Measurements from ENCODE around the gene CD248. TPM values are rescaled to one million over a fixed set of nuclear protein-coding genes. Genes with fewer than 3 reads are reported as not detected.
"Not testable (repeated sequence)": the region's sequence is repeated elsewhere in the genome, so short reads cannot be mapped to it uniquely, and the experiment has no call there.

Gene CD248
- total RNA-seq, 2 experiments from 2014 or later: 3.3 to 3.4 TPM

DNA sequence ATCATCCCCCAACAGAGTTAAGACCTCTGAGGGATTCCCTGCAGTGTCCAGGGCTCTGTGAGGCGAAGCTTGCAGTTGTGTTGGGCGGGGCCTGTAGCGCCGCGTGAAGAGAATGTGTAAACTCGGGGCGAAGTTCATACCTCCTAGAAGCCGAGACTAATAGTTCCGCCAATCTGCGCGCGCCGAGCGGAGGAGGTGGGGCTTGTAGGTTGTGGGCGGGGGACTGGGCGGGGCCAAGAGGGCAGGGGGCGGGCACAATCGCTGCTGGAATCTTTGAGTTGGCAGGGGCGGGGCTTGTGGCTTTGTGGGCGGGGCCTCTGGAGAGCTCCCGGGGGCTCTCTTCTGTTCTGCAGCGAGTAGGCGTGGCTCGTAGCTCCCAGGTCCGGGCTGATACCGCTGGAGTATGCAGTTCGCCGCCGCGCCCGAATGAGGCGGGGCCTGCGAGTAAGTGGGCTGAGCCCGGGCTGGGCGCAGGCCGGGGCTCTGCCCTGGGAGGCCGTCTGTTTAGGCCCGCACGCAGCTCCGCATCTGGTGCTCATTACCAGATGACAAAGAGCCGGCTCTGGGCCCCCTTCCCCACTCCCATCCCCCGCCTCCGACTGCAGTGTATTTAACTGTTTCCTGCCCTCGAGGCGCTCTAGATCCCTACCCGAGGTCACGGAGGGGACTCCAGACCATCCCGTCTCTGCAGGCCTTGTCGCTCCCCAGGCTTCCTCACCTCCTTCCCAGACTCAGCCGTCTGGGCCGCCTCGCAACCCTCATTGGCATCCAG, 4.1 kb downstream of the CD248 start:
- Histone ChIP-seq H3K4me3 (ENCODE audit: low read length) (peak overlapping the region; percentile 61), H3K9me3 (ENCODE audit: control insufficient read depth in 1 of 2, insufficient read depth in 1 of 2, low read length in 2 of 2) (no peaks in the 10 kb centered on the region), H3K4me1 (ENCODE audit: insufficient read depth, low read length) (peaks cover 58% of the 10 kb centered on the region), H3K27ac (ENCODE audit: low read depth in 1 of 2, low read length in 2 of 2) (peak overlapping the region; percentile 80 to 90), H3K27me3 (ENCODE audit: control insufficient read depth in 1 of 2, insufficient read depth in 2 of 2, low read length in 2 of 2) (no peaks in the 10 kb centered on the region), H3K36me3 (ENCODE audit: insufficient read depth, low read length) (no peaks in the 10 kb centered on the region)
- peak; percentile 98 to 100 (median 100) for DNase-seq
- CTCF ChIA-PET: interaction anchor here (0.8 to 3.6 kb wide), 17 partner anchors 9 to 422 kb away, joined by 3 to 30 read pairs (median 5); partner anchors contain the start of genes BRMS1, CCDC85B, RIN1 and YIF1A
- TF ChIP-seq, protein P1, sequence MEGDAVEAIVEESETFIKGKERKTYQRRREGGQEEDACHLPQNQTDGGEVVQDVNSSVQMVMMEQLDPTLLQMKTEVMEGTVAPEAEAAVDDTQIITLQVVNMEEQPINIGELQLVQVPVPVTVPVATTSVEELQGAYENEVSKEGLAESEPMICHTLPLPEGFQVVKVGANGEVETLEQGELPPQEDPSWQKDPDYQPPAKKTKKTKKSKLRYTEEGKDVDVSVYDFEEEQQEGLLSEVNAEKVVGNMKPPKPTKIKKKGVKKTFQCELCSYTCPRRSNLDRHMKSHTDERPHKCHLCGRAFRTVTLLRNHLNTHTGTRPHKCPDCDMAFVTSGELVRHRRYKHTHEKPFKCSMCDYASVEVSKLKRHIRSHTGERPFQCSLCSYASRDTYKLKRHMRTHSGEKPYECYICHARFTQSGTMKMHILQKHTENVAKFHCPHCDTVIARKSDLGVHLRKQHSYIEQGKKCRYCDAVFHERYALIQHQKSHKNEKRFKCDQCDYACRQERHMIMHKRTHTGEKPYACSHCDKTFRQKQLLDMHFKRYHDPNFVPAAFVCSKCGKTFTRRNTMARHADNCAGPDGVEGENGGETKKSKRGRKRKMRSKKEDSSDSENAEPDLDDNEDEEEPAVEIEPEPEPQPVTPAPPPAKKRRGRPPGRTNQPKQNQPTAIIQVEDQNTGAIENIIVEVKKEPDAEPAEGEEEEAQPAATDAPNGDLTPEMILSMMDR (IDR thresholded peaks at IDR 0.05): no peak
- Mint-ChIP-seq H3K9me3 (no peaks in the 10 kb centered on the region), H3K36me3 (ENCODE audit: low read depth) (no peaks in the 10 kb centered on the region), H3K27me3 (peaks cover under 1% of the 10 kb centered on the region), H3K4me3 (peak overlapping the region; percentile 90), H3K27ac (peak overlapping the region; percentile 95), H3K4me1 (ENCODE audit: low read depth) (peaks cover 29% of the 10 kb centered on the region)
- intact Hi-C loops (cut with DNase I, micrococcal nuclease): loop anchor here (1.0 kb wide), 4 partner anchors 16 to 77 kb away; partner anchors contain the start of genes BRMS1 (in 2 of the 2) and YIF1A (in 1 of the 2)
- ATAC-seq (ENCODE audit: poor library complexity): peak; percentile 61
- POLR2A ChIA-PET: interaction anchor here (0.6 to 3.0 kb wide), 31 partner anchors 9 to 840 kb away, joined by 3 to 39 read pairs (median 6); partner anchors contain the start of genes B4GAT1, BRMS1, MALAT1 and MRPL11

DNA sequence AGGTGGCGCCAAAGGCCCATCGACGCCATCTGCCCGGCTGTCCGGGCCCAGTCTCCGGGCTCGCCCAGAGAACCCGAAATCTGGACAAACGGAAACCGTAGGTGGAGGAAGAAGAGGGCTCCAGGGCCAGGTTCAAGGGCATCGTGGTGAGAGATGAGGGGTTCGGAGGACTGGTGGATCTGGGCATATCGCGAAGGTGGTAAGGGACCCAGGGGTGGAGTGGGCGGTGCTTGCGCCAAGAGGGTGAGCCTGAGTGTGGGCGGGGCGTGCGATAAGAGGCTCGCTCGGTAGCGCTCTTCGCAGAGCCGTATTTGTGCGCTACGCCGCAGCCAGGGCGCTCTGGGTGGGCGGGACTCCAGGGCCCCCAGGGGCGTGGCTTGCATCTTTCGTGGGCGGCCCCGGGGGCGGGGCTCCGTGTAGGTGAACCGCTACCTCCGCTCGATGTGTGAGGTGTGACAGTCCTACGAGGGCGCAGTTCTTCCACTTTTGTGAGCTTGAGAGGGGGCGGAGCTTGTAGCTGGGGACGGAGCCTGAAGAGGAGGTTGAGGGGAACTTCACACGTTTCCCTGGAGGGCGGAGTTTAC, 4.8 kb downstream of the CD248 start:
- Mint-ChIP-seq H3K27ac (peak overlapping the region; percentile 95), H3K27me3 (peaks cover 4% of the 10 kb centered on the region), H3K4me1 (ENCODE audit: low read depth) (peaks cover 22% of the 10 kb centered on the region), H3K36me3 (ENCODE audit: low read depth) (no peaks in the 10 kb centered on the region), H3K4me3 (peak overlapping the region; percentile 90), H3K9me3 (no peaks in the 10 kb centered on the region)
- H3K27ac ChIP-seq (ENCODE audit: low read depth in 1 of 2, low read length in 2 of 2): peak overlapping the region; percentile 65 to 90
- no peaks in the 10 kb centered on the region for H3K27me3 ChIP-seq (ENCODE audit: control insufficient read depth in 1 of 2, insufficient read depth in 2 of 2, low read length in 2 of 2)
- H3K9me3 ChIP-seq (ENCODE audit: control insufficient read depth in 1 of 2, insufficient read depth in 1 of 2, low read length in 2 of 2): no peaks in the 10 kb centered on the region
- H3K36me3 ChIP-seq (ENCODE audit: insufficient read depth, low read length): no peaks in the 10 kb centered on the region
- POLR2A ChIA-PET: interaction anchor here (0.6 to 3.0 kb wide), 32 partner anchors 8 to 840 kb away, joined by 3 to 39 read pairs (median 6); partner anchors contain the start of genes B4GAT1, BRMS1, MALAT1 and MRPL11
- CTCF ChIA-PET: interaction anchor here (0.8 to 3.6 kb wide), 20 partner anchors 10 to 1465 kb away, joined by 3 to 30 read pairs (median 4); partner anchors contain the start of genes BRMS1, CCDC85B, MRPL11 and RIN1
- ATAC-seq (ENCODE audit: poor library complexity) (peak; percentile 74), DNase-seq (peak; percentile 91 to 100 (median 99))
- intact Hi-C loops (cut with DNase I, micrococcal nuclease): loop anchor here (1.0 kb wide), 4 partner anchors 16 to 77 kb away; partner anchors contain the start of genes BRMS1 (in 2 of the 2) and YIF1A (in 1 of the 2)
- TF ChIP-seq, protein P1 (IDR thresholded peaks at IDR 0.05): peak; percentile 97
- H3K4me1 ChIP-seq (ENCODE audit: insufficient read depth, low read length): peaks cover 51% of the 10 kb centered on the region
- H3K4me3 ChIP-seq (ENCODE audit: low read length): peak overlapping the region; percentile 61

DNA sequence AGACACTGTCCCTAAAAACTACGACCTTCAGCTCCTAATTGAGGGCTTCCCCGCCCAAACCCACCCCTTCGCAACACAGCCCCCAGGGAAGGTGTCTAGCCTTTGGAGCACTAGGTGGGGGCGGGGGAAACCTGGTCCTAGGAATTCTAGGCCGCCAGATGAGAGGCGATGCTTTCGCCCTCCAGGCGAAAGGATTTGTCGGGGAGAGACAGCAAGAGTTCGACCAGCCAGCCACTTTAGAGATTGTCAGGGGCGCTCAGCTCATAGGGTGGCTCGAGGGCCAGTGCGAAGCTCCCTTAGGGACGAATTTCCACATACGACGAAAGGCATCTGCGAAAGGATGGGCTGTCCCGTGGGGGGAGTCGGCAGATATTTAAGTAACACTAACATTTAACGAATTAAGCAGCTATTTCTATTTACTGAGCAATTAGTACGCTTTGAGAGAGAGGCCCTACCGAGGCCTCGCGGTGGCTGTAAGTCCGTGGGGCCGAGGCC, 5.3 kb downstream of the CD248 start:
- CTCF ChIA-PET: interaction anchor here (0.8 to 3.6 kb wide), 18 partner anchors 10 to 1465 kb away, joined by 3 to 30 read pairs (median 6); partner anchors contain the start of genes BRMS1, CCDC85B, MRPL11 and RIN1
- TF ChIP-seq, protein P1 (IDR thresholded peaks at IDR 0.05): no peak
- DNase-seq (no peak), ATAC-seq (ENCODE audit: poor library complexity) (peak; percentile 21)
- Mint-ChIP-seq H3K4me1 (ENCODE audit: low read depth) (peaks cover 22% of the 10 kb centered on the region), H3K9me3 (no peaks in the 10 kb centered on the region), H3K27ac (peak overlapping the region; percentile 95), H3K36me3 (ENCODE audit: low read depth) (no peaks in the 10 kb centered on the region), H3K4me3 (peak overlapping the region; percentile 90), H3K27me3 (peaks cover 4% of the 10 kb centered on the region)
- intact Hi-C loops (cut with DNase I, micrococcal nuclease): loop anchor here in 1 of 2 experiments (1.0 kb wide), 2 partner anchors 17 to 78 kb away; no protein-coding TSS in a partner anchor
- POLR2A ChIA-PET: interaction anchor here (0.7 to 3.0 kb wide), 11 partner anchors 15 to 77 kb away, joined by 3 to 39 read pairs (median 13); partner anchors contain the start of genes B4GAT1, BRMS1, SLC29A2 and YIF1A
- Histone ChIP-seq H3K4me3 (ENCODE audit: low read length) (peak overlapping the region; percentile 61), H3K27me3 (ENCODE audit: control insufficient read depth in 1 of 2, insufficient read depth in 2 of 2, low read length in 2 of 2) (no peaks in the 10 kb centered on the region), H3K4me1 (ENCODE audit: insufficient read depth, low read length) (peaks cover 51% of the 10 kb centered on the region), H3K27ac (ENCODE audit: low read depth in 1 of 2, low read length in 2 of 2) (peak overlapping the region; percentile 51 to 65), H3K36me3 (ENCODE audit: insufficient read depth, low read length) (no peaks in the 10 kb centered on the region), H3K9me3 (ENCODE audit: control insufficient read depth in 1 of 2, insufficient read depth in 1 of 2, low read length in 2 of 2) (no peaks in the 10 kb centered on the region)

DNA sequence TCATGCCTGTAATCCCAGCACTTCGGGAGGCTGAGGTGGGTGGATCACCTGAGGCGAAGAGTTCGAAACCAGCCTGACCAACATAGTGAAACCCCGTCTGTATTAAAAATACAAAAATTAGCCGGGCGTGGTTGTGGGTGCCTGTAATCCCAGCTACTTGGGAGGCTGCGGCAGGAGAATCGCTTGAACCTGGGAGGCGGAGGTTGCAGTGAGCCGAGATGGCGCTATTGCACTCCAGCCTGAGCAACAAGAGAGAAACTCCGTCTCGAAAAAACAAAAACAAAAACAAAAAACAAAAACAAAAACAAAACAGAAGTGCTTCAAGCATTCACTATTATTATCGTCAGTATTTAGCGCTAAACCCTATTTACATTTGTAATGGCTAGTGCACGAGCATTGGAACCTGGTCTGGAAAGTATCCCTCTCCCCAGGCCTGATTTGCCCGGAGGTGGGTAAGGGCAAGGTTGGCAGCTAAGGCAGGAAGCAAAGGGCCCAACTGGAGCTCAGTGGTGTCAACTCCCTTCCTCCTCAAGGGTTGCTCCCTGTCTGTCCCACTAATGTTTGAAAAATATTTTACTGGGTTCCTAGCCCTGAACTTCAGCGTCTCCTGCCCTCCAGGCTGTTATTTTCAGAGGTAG, 5.9 kb downstream of the CD248 start:
- intact Hi-C loops (cut with DNase I, micrococcal nuclease): loop anchor here in 1 of 2 experiments (1.0 kb wide), 2 partner anchors 17 to 78 kb away; no protein-coding TSS in a partner anchor
- not testable (repeated sequence) for H3K4me3 Mint-ChIP-seq; H3K9me3 Mint-ChIP-seq; DNase-seq; H3K27ac Mint-ChIP-seq; H3K9me3 ChIP-seq (ENCODE audit: control insufficient read depth in 1 of 2, insufficient read depth in 1 of 2, low read length in 2 of 2); H3K36me3 ChIP-seq (ENCODE audit: insufficient read depth, low read length); H3K36me3 Mint-ChIP-seq (ENCODE audit: low read depth); H3K27ac ChIP-seq (ENCODE audit: low read depth in 1 of 2, low read length in 2 of 2); ATAC-seq (ENCODE audit: poor library complexity); H3K27me3 Mint-ChIP-seq; H3K4me3 ChIP-seq (ENCODE audit: low read length); H3K27me3 ChIP-seq (ENCODE audit: control insufficient read depth in 1 of 2, insufficient read depth in 2 of 2, low read length in 2 of 2)
- CTCF ChIA-PET: interaction anchor here (0.8 to 3.6 kb wide), 14 partner anchors 11 to 1464 kb away, joined by 3 to 30 read pairs (median 6); partner anchors contain the start of genes BRMS1, MRPL11, RIN1 and TMEM151A
- peaks cover 46% of the 10 kb centered on the region for H3K4me1 ChIP-seq (ENCODE audit: insufficient read depth, low read length)
- POLR2A ChIA-PET: interaction anchor here (0.7 to 3.0 kb wide), 9 partner anchors 15 to 78 kb away, joined by 4 to 39 read pairs (median 18); partner anchors contain the start of genes B4GAT1, BRMS1, SLC29A2 and YIF1A
- H3K4me1 Mint-ChIP-seq (ENCODE audit: low read depth): peaks cover 20% of the 10 kb centered on the region

Data from CD4-positive, alpha-beta T cell (primary cell).